Measurements from ENCODE around the gene GTF2IRD1. TPM values are rescaled to one million over a fixed set of nuclear protein-coding genes. Genes with fewer than 3 reads are reported as not detected.
A peak's percentile ranks its signal among the peaks of the same experiment; 100 is the strongest.

The GTF2IRD1 gene
- total RNA-seq, 1 experiment from 2014 or later = 42.9 TPM

DNA sequence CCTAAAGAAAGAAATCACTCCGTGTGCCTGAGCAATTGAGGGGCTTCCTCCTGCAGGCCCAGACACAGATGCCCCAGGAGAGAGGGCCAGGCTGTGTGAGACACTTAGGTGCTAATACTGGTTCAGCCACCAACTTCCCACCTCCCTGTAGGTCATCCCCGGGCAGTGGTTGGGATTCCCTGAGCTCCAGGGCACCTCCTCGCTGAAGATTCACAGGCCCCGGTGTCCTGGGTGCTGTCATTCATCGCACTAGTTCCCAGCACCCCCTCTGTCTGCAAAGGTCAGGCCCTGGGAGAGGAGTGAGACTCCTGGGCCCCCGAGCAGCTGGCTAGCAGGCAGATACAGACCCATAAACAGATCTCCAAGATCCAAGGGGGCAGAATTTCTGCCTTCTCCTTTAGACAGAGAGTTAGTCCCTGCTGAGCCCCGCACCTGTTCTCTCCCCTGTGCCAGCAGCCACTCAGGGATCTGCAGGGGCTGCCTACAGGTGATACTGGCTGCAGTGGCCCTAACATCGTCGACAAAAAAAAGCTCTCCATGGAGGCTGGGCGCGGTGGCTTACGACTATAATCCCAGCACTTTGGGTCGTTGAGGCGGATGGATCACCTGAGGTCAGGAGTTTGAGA is 165.6 kb downstream of the GTF2IRD1 start (continued):
- TF ChIP-seq, protein P1, sequence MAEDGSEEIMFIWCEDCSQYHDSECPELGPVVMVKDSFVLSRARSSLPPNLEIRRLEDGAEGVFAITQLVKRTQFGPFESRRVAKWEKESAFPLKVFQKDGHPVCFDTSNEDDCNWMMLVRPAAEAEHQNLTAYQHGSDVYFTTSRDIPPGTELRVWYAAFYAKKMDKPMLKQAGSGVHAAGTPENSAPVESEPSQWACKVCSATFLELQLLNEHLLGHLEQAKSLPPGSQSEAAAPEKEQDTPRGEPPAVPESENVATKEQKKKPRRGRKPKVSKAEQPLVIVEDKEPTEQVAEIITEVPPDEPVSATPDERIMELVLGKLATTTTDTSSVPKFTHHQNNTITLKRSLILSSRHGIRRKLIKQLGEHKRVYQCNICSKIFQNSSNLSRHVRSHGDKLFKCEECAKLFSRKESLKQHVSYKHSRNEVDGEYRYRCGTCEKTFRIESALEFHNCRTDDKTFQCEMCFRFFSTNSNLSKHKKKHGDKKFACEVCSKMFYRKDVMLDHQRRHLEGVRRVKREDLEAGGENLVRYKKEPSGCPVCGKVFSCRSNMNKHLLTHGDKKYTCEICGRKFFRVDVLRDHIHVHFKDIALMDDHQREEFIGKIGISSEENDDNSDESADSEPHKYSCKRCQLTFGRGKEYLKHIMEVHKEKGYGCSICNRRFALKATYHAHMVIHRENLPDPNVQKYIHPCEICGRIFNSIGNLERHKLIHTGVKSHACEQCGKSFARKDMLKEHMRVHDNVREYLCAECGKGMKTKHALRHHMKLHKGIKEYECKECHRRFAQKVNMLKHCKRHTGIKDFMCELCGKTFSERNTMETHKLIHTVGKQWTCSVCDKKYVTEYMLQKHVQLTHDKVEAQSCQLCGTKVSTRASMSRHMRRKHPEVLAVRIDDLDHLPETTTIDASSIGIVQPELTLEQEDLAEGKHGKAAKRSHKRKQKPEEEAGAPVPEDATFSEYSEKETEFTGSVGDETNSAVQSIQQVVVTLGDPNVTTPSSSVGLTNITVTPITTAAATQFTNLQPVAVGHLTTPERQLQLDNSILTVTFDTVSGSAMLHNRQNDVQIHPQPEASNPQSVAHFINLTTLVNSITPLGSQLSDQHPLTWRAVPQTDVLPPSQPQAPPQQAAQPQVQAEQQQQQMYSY (CRISPR knock-in tag; IDR thresholded peaks at IDR 0.05) = no peak
- TF ChIP-seq ZNF263 (CRISPR knock-in tag; IDR thresholded peaks at IDR 0.05; ENCODE audit: low read depth) (no peak), RELA (CRISPR knock-in tag; IDR thresholded peaks at IDR 0.05; ENCODE audit: borderline replicate concordance) (no peak), ZNF317 (CRISPR knock-in tag; IDR thresholded peaks at IDR 0.05; ENCODE audit: borderline replicate concordance, low read depth) (no peak), USF1 (CRISPR knock-in tag; IDR thresholded peaks at IDR 0.05) (no peak)
- TF ChIP-seq, protein P2, sequence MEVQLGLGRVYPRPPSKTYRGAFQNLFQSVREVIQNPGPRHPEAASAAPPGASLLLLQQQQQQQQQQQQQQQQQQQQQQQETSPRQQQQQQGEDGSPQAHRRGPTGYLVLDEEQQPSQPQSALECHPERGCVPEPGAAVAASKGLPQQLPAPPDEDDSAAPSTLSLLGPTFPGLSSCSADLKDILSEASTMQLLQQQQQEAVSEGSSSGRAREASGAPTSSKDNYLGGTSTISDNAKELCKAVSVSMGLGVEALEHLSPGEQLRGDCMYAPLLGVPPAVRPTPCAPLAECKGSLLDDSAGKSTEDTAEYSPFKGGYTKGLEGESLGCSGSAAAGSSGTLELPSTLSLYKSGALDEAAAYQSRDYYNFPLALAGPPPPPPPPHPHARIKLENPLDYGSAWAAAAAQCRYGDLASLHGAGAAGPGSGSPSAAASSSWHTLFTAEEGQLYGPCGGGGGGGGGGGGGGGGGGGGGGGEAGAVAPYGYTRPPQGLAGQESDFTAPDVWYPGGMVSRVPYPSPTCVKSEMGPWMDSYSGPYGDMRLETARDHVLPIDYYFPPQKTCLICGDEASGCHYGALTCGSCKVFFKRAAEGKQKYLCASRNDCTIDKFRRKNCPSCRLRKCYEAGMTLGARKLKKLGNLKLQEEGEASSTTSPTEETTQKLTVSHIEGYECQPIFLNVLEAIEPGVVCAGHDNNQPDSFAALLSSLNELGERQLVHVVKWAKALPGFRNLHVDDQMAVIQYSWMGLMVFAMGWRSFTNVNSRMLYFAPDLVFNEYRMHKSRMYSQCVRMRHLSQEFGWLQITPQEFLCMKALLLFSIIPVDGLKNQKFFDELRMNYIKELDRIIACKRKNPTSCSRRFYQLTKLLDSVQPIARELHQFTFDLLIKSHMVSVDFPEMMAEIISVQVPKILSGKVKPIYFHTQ (CRISPR knock-in tag; IDR thresholded peaks at IDR 0.05) = no peak

DNA sequence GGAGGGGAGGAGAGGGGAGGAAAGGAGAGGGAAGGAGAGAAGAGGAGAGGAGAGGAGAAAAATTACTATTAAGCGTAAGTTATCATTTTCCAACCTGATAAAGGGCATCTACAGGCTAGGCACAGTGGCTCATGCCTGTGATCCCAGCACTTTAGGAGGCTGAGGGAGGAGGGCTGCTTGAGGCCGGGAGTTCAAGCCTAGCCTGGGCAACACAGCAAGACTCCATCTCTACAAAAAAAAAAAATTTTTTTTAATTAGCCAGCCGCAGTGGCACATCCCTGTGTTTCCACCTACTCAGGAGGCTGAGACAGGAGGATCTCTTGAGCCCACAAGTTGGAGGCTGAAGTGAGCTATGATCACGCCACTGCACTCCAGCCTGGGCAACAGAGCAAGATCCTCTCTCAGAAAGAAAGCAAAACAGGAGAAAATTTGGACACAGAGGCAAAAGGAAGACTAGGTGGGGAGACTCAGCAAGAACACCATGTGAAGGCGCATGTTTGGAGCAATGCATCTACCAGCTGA is 168.6 kb downstream of the GTF2IRD1 start:
- Mint-ChIP-seq H3K4me1 (peaks cover 16% of the 10 kb centered on the region), H3K27me3 (ENCODE audit: low read depth) (no peaks in the 10 kb centered on the region), H3K9me3 (no peaks in the 10 kb centered on the region), H3K27ac (no peak overlapping the region), H3K36me3 (no peaks in the 10 kb centered on the region), H3K4me3 (no peak overlapping the region)
- TF ChIP-seq, protein P3, sequence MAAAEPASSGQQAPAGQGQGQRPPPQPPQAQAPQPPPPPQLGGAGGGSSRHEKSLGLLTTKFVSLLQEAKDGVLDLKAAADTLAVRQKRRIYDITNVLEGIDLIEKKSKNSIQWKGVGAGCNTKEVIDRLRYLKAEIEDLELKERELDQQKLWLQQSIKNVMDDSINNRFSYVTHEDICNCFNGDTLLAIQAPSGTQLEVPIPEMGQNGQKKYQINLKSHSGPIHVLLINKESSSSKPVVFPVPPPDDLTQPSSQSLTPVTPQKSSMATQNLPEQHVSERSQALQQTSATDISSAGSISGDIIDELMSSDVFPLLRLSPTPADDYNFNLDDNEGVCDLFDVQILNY (CRISPR knock-in tag; IDR thresholded peaks at IDR 0.05) = no peak
- TF ChIP-seq ZNF121 (CRISPR knock-in tag; IDR thresholded peaks at IDR 0.05) (peak; percentile 67; the same call in 1 of the 2 replicates), EMX1 (CRISPR knock-in tag; IDR thresholded peaks at IDR 0.05) (no peak), ZNF232 (CRISPR knock-in tag; IDR thresholded peaks at IDR 0.05) (no peak), ZNF138 (CRISPR knock-in tag; conservative IDR thresholded peaks at IDR 0.05) (no peak), IRF2 (CRISPR knock-in tag; IDR thresholded peaks at IDR 0.05; ENCODE audit: borderline replicate concordance, low read depth) (no peak), GTF2I (CRISPR knock-in tag; conservative IDR thresholded peaks at IDR 0.05) (peak; percentile 36; the same call in 1 of the 2 replicates), USF2 (CRISPR knock-in tag; IDR thresholded peaks at IDR 0.05) (no peak)
- CTCF ChIA-PET = no interaction called here
- ATAC-seq (no peak), DNase-seq (ENCODE audit: low spot score) (no peak)
- POLR2A ChIA-PET = no interaction called here
